Left lung (tissue), 10 donors: Measurements from ENCODE around the gene GPR183. TPM values are rescaled to one million over a fixed set of nuclear protein-coding genes. Genes with fewer than 3 reads are reported as not detected.
A peak's percentile ranks its signal among the peaks of the same experiment; 100 is the strongest.

ENCODE experiments used
- ATAC-seq: fragments of 200-7000 bp; cut with Tn5 transposase; one replicate; pipeline ENCODE4 v1.9.1; 2020; ENCODE audit warnings: moderate library complexity
- DNase-seq, 4 donors: peaks; one replicate each; pipeline ENCODE4 v3.0.0-alpha.2; 2013 to 2020
- H3K27ac ChIP-seq, 2 donors: fragments of 200-600 bp; sonication (generic) in 1 of 2; one replicate each; pipeline versions ENCODE4 v1.5.0 to v1.8.0; 2020 to 2021
- H3K27me3 ChIP-seq, 2 donors: fragments of 200-600 bp; sonication (generic) in 1 of 2; one replicate each; pipeline versions ENCODE4 v1.5.0 to v1.8.0; 2020 to 2021
- H3K36me3 ChIP-seq, 2 donors: fragments of 200-600 bp; sonication (generic) in 1 of 2; one replicate each; pipeline versions ENCODE4 v1.5.0 to v1.8.0; 2020 to 2021
- H3K4me1 ChIP-seq, 2 donors: fragments of 200-600 bp; one replicate each; pipeline ENCODE4 v1.8.0; 2021
- H3K4me3 ChIP-seq, 2 donors: fragments of 200-600 bp; sonication (generic) in 1 of 2; one replicate each; pipeline versions ENCODE4 v1.5.0 to v1.8.0; 2020 to 2021; ENCODE audit warnings: mild to moderate bottlenecking in 1 of 2
- H3K9me3 ChIP-seq, 2 donors: fragments of 200-600 bp; sonication (generic) in 1 of 2; one replicate each; pipeline versions ENCODE4 v1.5.0 to v1.8.0; 2020 to 2021
- intact Hi-C, 2 donors: fragments of 100-400 bp; cut with DNase I; formaldehyde crosslinking; loops; one replicate each; pipeline versions ENCODE4 v1.11.2 to v1.14.2; 2022
- polyA plus RNA-seq, 6 donors: library from polyadenylated mRNA; unstranded; fragments of 120-200 nt; gene quantifications; one replicate each; pipeline ENCODE4 v1.2.1, GENCODE V29; 2013; ENCODE audit not compliant: insufficient read length in 6 of 6
- total RNA-seq, 2 donors: library from RNA; stranded (reverse); fragmentation: NEBNext Ultra II Directional; extraction: Animal tissue kit (Norgen Biotek cat#: 25700); gene quantifications; one replicate each; pipeline ENCODE4 v1.2.1, GENCODE V29; 2021
- TF ChIP-seq, protein P1 (sequence below), 2 donors: fragments of 200-600 bp; sonication (generic) in 1 of 2; IDR thresholded peaks; one replicate each; pipeline versions ENCODE4 v1.5.0 to v1.8.0; 2021; ENCODE audit warnings: antibody characterized with exemption in 2 of 2
- donor health status: DM: no; HTN: yes; CAD: no.
- donor health status: DM: no; HTN: no; CAD: no.

GPR183 gene
- total and polyA plus RNA-seq, 8 donors: 7.4 to 11.3 (median 9.5) TPM

DNA sequence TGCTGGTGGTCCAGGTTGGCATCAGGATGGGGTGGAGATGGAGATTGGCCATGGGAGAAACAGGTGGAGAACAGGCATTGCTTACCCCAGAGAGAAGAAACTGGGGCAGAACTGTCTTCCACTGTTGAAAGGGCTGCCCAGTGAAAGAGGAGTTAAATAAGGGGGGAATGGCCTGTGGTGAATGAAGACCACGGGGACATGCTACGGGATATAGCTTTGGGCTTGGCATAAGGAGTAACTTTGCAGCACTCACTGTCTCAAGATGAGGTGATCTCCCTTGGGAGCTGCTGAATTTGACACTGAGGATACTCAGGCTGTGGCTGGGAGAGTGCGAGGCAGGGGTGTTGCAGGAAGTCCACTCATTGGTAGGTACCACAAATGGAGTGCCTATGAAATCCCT lies 38.4 kb downstream of the GPR183 start:
- H3K27me3 ChIP-seq: no peaks in the 10 kb centered on the region
- no peak for DNase-seq
- H3K9me3 ChIP-seq: peaks cover 0 to 5% of the 10 kb centered on the region in 2 donors
- no peak overlapping the region for H3K27ac ChIP-seq
- TF ChIP-seq, protein P1, sequence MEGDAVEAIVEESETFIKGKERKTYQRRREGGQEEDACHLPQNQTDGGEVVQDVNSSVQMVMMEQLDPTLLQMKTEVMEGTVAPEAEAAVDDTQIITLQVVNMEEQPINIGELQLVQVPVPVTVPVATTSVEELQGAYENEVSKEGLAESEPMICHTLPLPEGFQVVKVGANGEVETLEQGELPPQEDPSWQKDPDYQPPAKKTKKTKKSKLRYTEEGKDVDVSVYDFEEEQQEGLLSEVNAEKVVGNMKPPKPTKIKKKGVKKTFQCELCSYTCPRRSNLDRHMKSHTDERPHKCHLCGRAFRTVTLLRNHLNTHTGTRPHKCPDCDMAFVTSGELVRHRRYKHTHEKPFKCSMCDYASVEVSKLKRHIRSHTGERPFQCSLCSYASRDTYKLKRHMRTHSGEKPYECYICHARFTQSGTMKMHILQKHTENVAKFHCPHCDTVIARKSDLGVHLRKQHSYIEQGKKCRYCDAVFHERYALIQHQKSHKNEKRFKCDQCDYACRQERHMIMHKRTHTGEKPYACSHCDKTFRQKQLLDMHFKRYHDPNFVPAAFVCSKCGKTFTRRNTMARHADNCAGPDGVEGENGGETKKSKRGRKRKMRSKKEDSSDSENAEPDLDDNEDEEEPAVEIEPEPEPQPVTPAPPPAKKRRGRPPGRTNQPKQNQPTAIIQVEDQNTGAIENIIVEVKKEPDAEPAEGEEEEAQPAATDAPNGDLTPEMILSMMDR (IDR thresholded peaks at IDR 0.05): no peak
- no peaks in the 10 kb centered on the region for H3K36me3 ChIP-seq
- H3K4me1 ChIP-seq: peaks cover 0 to 34% of the 10 kb centered on the region in 2 donors
- no peak for ATAC-seq
- intact Hi-C loops: loop anchor here in 1 of 2 donors (5.0 kb wide), 1 partner anchor 92 kb away; no protein-coding TSS in a partner anchor
- H3K4me3 ChIP-seq: no peak overlapping the region

DNA sequence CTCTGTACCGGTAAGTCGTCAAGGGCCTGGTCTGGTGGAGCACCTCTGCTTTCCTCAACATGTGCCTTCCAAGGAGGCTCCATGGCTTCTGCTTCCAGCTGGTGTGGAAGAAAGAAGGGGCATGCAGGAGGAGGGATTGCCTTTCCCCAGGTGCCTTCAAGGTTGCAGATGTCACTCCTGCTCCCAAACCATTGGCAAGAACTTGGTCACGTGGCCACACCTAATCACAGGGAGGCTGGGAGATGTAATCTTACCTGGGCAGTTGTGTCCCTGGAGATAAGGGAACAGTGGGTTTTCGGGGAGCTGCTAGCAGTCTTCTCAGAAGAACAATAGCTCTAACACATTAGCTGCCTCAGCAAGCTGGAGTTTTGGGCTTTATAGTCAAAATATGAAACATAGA lies 39.3 kb downstream of the GPR183 start:
- no peaks in the 10 kb centered on the region for H3K27me3 ChIP-seq
- DNase-seq: no peak

DNA sequence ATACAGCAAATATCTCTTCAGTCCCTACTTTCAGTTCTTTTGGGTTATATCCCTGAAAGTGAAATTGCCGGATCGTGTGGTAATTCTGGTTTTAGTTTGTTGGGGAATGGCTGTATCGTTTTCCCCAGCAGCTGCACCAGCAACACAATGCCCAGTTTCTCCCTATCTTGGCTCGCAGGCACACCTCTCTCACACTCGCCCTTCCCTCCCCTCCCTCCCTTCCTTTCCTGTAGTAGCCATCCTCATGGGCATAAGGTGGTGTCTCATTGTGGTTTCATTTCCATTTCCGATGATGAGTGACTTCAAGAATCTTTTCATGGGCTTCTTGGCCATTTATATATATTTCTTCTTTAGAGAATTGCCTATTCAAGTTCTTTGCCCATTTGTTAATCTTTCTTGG lies 40.4 kb downstream of the GPR183 start:
- intact Hi-C loops: loop anchor here in 1 of 2 donors (5.0 kb wide), 1 partner anchor 90 kb away; no protein-coding TSS in a partner anchor

More for the DNA sequence above, 39.3 kb downstream of the GPR183 start:
- H3K4me3 ChIP-seq: no peak overlapping the region
- ATAC-seq: no peak
- TF ChIP-seq, protein P1 (IDR thresholded peaks at IDR 0.05): no peak
- no peak overlapping the region for H3K27ac ChIP-seq
- H3K36me3 ChIP-seq: no peaks in the 10 kb centered on the region
- peaks cover 0 to 40% of the 10 kb centered on the region in 2 donors for H3K4me1 ChIP-seq
- peaks cover 0 to 5% of the 10 kb centered on the region in 2 donors for H3K9me3 ChIP-seq
- intact Hi-C loops: loop anchor here in 1 of 2 donors (5.0 kb wide), 1 partner anchor 91 kb away; no protein-coding TSS in a partner anchor

DNA sequence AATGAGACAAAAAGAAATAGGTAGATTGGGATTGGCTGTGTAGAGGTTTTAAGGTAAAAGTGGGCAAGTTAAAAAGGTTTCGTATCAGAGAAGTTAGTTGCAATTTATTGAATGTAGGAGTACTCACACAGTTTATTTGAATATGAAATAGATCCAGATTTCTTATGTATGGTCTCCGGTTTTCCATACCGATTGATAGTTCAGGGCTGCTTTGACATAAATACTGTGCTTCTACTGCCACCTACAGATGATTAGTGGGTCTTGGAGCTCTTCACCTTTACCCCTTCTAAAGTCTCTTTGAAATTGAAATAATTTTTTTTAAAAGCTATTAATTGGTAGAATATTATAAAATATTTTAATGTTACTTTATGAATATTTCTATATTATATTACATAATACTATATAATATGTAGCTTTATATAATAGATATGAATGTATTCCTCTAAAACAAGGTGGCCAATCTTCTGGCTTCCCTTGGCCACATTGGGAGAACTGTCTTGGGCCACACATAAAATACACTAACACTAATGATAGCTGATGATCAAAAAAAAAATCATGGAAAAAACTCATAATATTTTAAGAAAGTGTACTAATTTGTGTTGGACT lies 41.3 kb downstream of the GPR183 start:
- Histone ChIP-seq H3K36me3 (no peaks in the 10 kb centered on the region), H3K4me3 (no peak overlapping the region), H3K27me3 (no peaks in the 10 kb centered on the region), H3K27ac (no peak overlapping the region), H3K9me3 (no peaks in the 10 kb centered on the region), H3K4me1 (peaks cover 0 to 29% of the 10 kb centered on the region in 2 donors)
- intact Hi-C loops: loop anchor here in 1 of 2 donors (5.0 kb wide), 1 partner anchor 89 kb away; no protein-coding TSS in a partner anchor
- DNase-seq: peak in 1 of 4 donors; percentile 51
- TF ChIP-seq, protein P1 (IDR thresholded peaks at IDR 0.05): peak; percentile 45 to 61
- peak; percentile 72 for ATAC-seq

More for the DNA sequence above, 40.4 kb downstream of the GPR183 start:
- H3K4me3 ChIP-seq: no peak overlapping the region
- DNase-seq (no peak), ATAC-seq (no peak)
- no peaks in the 10 kb centered on the region for H3K9me3 ChIP-seq
- peaks cover 0 to 38% of the 10 kb centered on the region in 2 donors for H3K4me1 ChIP-seq
- no peak overlapping the region for H3K27ac ChIP-seq
- H3K27me3 ChIP-seq: no peaks in the 10 kb centered on the region
- TF ChIP-seq, protein P1 (IDR thresholded peaks at IDR 0.05): no peak
- H3K36me3 ChIP-seq: no peaks in the 10 kb centered on the region

DNA sequence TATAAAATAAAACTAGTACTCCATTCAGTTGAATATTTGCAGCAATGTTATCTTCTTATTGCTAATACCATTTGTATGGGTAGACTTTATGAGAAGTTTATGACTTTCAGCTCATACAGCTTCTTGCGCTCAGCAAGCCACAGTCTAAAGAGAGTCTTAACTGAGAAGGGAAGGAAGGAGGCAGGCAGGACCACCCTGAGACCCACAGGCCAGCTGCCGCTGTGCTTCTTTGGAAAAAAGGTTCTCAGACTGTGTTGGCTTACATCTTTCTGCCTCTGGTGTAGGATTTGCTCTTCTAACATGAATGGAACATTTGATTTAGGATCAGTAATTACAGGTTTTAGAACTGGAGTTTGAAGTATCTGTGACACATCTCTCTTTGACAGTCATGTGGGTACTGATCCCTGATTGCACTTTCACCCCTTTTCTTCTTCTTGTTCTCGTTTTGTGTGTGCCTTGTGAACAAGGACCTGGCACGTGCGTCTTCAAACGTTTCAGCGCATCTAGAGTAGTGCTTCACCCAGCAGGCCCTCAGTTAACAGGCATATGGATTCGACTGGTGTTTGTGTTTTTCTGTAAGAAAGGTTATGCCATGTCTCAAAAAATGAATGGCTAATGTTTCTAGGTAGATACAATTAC lies 41.9 kb downstream of the GPR183 start:
- no peak for ATAC-seq
- TF ChIP-seq, protein P1 (IDR thresholded peaks at IDR 0.05): no peak
- no peaks in the 10 kb centered on the region for H3K36me3 ChIP-seq
- no peak for DNase-seq
- H3K27ac ChIP-seq: no peak overlapping the region
- no peaks in the 10 kb centered on the region for H3K9me3 ChIP-seq
- no peaks in the 10 kb centered on the region for H3K27me3 ChIP-seq
- H3K4me3 ChIP-seq: no peak overlapping the region
- intact Hi-C loops: loop anchor here in 1 of 2 donors (5.0 kb wide), 1 partner anchor 88 kb away; no protein-coding TSS in a partner anchor
- H3K4me1 ChIP-seq: peaks cover 0 to 22% of the 10 kb centered on the region in 2 donors
